Measurements from ENCODE around the gene KIF16B.

The KIF16B gene

DNA sequence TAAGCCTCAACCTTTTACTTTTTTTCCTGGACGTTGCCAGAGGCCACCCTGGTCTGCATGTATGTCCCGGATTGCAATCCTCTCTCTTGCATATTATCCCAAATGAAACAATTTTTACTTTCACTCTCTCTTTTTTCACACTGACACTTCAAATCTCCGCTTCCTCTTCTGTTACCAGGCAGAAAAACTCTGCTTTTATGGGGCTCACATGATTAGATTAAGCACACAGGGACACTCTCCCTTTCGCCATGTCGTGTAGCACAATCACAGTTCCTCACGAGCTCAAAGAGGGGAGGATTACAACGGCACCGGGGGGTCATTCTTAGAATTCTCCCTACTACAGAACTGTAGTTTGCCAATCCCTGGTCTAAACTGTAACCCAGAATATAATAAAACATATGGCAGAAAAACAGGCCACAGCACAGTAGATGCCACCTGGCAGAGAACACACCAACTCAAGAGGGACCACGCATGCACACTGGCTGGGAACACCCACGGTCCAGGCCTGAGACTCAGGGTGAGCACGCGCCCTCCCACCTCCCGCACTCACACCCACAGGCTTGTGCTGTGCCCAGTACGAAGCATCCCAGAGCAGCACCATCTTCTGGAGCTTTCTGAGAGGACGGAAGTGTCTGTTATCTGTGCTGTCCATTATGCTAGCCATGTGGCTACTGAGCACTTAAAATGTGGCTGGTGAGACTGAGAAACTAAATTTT, 288.7 kb downstream of the KIF16B start:
- DNase-seq (ENCODE audit: low read depth) = no peak

DNA sequence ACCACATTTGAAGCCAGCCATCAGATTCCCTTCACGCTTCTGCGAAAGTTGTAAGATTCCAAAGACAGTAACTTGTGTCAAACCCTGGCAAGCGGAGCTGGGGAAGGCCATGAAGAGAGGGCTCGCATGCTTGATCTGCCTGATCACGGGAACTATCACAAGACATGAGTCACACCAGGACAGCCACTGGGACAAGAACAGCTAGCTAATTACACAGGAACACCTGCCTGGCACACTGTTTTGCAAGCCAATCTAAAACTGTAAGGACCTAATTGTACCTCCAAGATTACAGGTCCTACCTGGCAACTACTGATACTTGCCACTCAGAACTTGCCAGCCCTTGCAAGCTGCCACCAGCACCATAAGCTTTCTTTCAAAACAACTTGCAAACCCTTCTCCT, 289.3 kb downstream of the KIF16B start:
- TF ChIP-seq, protein P1, sequence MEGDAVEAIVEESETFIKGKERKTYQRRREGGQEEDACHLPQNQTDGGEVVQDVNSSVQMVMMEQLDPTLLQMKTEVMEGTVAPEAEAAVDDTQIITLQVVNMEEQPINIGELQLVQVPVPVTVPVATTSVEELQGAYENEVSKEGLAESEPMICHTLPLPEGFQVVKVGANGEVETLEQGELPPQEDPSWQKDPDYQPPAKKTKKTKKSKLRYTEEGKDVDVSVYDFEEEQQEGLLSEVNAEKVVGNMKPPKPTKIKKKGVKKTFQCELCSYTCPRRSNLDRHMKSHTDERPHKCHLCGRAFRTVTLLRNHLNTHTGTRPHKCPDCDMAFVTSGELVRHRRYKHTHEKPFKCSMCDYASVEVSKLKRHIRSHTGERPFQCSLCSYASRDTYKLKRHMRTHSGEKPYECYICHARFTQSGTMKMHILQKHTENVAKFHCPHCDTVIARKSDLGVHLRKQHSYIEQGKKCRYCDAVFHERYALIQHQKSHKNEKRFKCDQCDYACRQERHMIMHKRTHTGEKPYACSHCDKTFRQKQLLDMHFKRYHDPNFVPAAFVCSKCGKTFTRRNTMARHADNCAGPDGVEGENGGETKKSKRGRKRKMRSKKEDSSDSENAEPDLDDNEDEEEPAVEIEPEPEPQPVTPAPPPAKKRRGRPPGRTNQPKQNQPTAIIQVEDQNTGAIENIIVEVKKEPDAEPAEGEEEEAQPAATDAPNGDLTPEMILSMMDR (IDR thresholded peaks at IDR 0.05; ENCODE audit: insufficient read depth, low read depth, low read length, missing control alignments) = no peak
- DNase-seq (ENCODE audit: low read depth) = no peak
- no peak overlapping the region for H3K4me3 ChIP-seq (ENCODE audit: low read depth, low read length)

More for the DNA sequence above, 288.7 kb downstream of the KIF16B start:
- TF ChIP-seq, protein P1 (IDR thresholded peaks at IDR 0.05; ENCODE audit: insufficient read depth, low read depth, low read length, missing control alignments) = no peak
- H3K4me3 ChIP-seq (ENCODE audit: low read depth, low read length) = no peak overlapping the region

DNA sequence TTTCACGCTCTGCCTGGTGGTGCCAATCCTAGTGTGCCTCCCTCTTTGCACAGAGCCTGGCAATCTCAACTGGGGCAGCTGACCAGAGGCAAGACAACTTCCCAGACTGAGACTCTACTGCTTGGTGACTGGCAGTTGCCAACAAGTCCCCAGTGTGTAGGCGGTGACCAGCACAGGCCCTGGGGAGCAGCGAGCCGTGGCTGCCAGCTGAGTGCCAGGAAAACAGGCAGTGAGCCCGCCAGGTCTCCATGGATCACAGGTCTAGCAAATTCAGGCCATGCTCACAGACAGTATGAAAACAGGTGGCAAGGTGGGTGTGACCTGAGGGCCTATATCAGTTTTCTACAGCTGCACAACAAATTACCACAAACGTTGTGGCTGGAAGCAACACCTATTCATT, 289.9 kb downstream of the KIF16B start:
- TF ChIP-seq, protein P1 (IDR thresholded peaks at IDR 0.05; ENCODE audit: insufficient read depth, low read depth, low read length, missing control alignments) = no peak
- DNase-seq (ENCODE audit: low read depth) = no peak
- no peak overlapping the region for H3K4me3 ChIP-seq (ENCODE audit: low read depth, low read length)

DNA sequence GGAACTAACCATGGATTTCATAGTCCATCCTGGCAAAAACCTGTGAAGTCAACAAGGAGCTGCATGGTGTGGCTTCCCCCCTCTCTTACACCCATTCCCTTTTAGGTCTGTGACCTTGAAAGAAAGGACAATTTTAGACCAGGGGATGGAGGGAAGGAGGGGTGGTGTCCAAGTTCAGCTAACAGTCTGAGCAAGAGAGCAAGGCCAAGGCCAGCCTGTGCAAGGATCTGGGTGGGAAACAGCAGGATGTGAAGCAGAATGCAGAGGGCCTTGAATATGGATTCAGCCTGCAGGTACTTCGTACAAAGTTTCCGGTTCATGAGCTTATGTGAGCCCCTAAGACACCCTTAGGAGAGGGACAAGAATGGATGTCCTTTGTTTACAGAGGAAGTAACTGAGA, 293.0 kb downstream of the KIF16B start:
- TF ChIP-seq, protein P1 (IDR thresholded peaks at IDR 0.05; ENCODE audit: insufficient read depth, low read depth, low read length, missing control alignments) = no peak
- no peak for DNase-seq (ENCODE audit: low read depth)
- no peak overlapping the region for H3K4me3 ChIP-seq (ENCODE audit: low read depth, low read length)

DNA sequence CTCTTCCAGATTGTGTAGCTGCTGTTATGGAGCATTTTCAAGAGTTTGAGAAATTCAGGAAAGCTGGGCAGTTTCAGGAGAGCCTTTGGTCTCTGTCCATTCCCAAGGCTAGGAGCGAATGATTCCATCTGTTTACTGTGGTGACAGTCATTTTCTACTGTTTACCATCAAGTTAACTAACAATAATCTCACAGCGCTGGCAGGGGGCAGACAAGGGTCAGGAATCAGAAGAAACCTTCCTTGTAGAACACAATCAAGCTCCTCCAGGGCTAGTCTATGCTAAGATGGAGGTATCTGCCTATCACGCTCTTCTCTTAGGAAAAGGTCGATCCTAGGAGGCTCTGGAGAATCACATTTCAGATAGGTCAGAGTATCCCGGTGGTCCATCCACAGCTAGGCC, 293.9 kb downstream of the KIF16B start:
- DNase-seq (ENCODE audit: low read depth) = peak; percentile 17
- no peak overlapping the region for H3K4me3 ChIP-seq (ENCODE audit: low read depth, low read length)
- TF ChIP-seq, protein P1 (IDR thresholded peaks at IDR 0.05; ENCODE audit: insufficient read depth, low read depth, low read length, missing control alignments) = peak; percentile 5

DNA sequence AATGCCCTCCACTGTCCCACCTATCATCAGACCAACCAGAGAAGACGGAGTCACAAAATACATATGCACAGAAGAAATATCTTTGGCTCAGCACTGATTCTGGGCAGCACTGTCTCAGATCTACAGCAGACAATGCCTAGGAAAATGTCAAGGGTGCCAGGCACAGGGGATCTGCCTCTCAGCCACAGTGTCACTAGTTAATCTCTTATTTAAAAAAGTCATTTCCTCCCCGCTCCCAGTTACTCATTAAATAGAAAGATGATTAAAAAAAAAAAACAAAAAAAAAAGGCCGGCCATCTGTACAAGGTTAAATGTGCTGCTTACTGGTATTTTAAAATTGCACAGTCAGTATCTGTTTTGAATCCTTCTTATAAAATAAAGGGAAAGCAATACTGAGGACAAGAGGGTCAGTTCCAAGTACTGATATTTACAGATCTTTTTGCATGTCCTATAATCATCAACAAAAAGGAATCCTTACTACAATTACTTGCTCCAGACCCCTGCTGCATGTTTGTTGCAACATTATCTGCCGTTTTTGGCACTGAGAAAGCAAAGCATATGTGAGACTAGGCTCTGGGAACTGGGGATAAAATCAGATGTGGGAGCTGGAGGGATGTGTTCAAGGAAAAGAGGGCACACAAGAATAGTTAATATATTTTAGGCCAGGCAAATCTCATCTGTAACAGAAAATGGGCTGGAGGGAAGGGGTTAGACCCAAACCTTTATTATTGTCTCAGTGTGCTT, 299.3 kb downstream of the KIF16B start:
- DNase-seq (ENCODE audit: low read depth) = no peak
- TF ChIP-seq, protein P1 (IDR thresholded peaks at IDR 0.05; ENCODE audit: insufficient read depth, low read depth, low read length, missing control alignments) = no peak
- H3K4me3 ChIP-seq (ENCODE audit: low read depth, low read length) = no peak overlapping the region
